ENCODE results near the gene NUP98.

Gene NUP98

GRCh38 chr11:3700410-3700809, 96.9 kb downstream of the NUP98 start:
- Histone ChIP-seq H3K27ac (ENCODE audit: low read depth, low read length) (no peak overlapping the region), H3K9me3 (ENCODE audit: control insufficient read depth, insufficient read depth, low read length) (no peaks in the 10 kb centered on the region), H3K4me1 (ENCODE audit: control insufficient read depth, insufficient read depth, low read length) (no peaks in the 10 kb centered on the region), H3K27me3 (ENCODE audit: control insufficient read depth, insufficient read depth, low read length) (no peaks in the 10 kb centered on the region), H3K36me3 (ENCODE audit: control insufficient read depth, insufficient read depth, low read length) (peaks cover 96% of the 10 kb centered on the region), H3K4me3 (ENCODE audit: low read depth, low read length) (no peak overlapping the region), H3K9ac (ENCODE audit: low read depth, low read length) (no peak overlapping the region)

DNA sequence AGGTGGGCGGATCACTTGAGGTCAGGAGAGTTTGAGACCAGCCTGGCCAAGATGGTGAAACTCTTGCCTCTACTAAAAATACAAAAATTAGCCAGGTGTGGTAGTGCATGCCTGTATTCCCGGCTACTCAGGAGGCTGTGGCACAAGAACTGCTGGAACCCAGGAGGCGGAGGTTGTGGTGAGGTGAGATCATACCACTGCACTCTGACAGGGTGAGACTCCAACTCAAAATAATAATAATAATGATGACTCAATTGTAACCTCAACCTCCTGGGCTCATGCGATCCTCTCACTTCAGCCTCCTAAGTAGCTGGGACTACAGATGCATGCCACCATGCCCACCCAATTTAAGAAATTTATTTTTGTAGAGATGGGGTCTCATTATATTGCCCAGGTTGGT, 110.6 kb downstream of the NUP98 start:
- Histone ChIP-seq H3K36me3 (ENCODE audit: control insufficient read depth, insufficient read depth, low read length) (peaks cover 88% of the 10 kb centered on the region), H3K9me3 (ENCODE audit: control insufficient read depth, insufficient read depth, low read length) (no peaks in the 10 kb centered on the region), H3K9ac (ENCODE audit: low read depth, low read length) (no peak overlapping the region), H3K27ac (ENCODE audit: low read depth, low read length) (no peak overlapping the region), H3K27me3 (ENCODE audit: control insufficient read depth, insufficient read depth, low read length) (no peaks in the 10 kb centered on the region), H3K4me1 (ENCODE audit: control insufficient read depth, insufficient read depth, low read length) (no peaks in the 10 kb centered on the region), H3K4me3 (ENCODE audit: low read depth, low read length) (no peak overlapping the region)

DNA sequence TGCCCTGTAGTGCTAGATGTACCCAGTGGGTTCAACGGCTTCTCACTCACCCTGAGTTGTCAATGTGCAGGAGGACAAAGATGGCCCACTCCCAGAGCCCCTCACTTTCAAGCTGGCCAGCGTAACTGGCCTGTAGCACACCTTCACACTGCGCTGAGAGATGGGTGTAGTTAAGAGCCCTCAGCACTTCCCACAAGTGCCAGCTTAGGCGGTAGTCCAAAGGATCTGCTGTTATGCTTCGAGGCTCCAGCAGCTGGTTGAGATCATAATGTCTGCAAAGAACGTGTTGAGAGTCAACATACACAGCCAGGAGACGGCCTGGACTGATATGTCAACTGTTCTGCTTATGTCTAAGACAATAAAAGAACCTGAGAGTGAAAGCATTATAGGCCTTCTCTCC, 111.4 kb downstream of the NUP98 start:
- H3K4me3 ChIP-seq (ENCODE audit: low read depth, low read length), result no peak overlapping the region
- peaks cover 88% of the 10 kb centered on the region for H3K36me3 ChIP-seq (ENCODE audit: control insufficient read depth, insufficient read depth, low read length)
- H3K9me3 ChIP-seq (ENCODE audit: control insufficient read depth, insufficient read depth, low read length), result no peaks in the 10 kb centered on the region
- no peak overlapping the region for H3K9ac ChIP-seq (ENCODE audit: low read depth, low read length)
- H3K4me1 ChIP-seq (ENCODE audit: control insufficient read depth, insufficient read depth, low read length), result no peaks in the 10 kb centered on the region
- H3K27me3 ChIP-seq (ENCODE audit: control insufficient read depth, insufficient read depth, low read length), result no peaks in the 10 kb centered on the region
- no peak overlapping the region for H3K27ac ChIP-seq (ENCODE audit: low read depth, low read length)

DNA sequence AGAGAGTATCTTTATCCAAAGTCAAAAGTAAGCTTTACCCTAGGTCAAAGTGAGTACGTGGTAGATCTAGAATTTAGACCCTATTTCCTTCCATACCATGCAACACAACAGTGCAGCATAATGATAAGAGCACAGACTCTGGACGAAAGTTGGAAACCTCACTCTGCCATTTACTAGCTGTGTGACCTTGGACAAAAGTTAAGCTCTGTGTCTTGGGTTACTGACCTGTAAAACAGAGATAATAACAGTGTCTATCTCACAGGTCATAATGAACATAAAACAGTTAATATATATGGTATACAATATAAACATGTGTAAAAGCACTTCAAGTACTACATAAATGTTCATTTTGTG, 112.6 kb downstream of the NUP98 start:
- Histone ChIP-seq H3K36me3 (ENCODE audit: control insufficient read depth, insufficient read depth, low read length) (peaks cover 90% of the 10 kb centered on the region), H3K27ac (ENCODE audit: low read depth, low read length) (no peak overlapping the region), H3K9ac (ENCODE audit: low read depth, low read length) (no peak overlapping the region), H3K4me1 (ENCODE audit: control insufficient read depth, insufficient read depth, low read length) (no peaks in the 10 kb centered on the region), H3K9me3 (ENCODE audit: control insufficient read depth, insufficient read depth, low read length) (no peaks in the 10 kb centered on the region), H3K27me3 (ENCODE audit: control insufficient read depth, insufficient read depth, low read length) (no peaks in the 10 kb centered on the region), H3K4me3 (ENCODE audit: low read depth, low read length) (no peak overlapping the region)

DNA sequence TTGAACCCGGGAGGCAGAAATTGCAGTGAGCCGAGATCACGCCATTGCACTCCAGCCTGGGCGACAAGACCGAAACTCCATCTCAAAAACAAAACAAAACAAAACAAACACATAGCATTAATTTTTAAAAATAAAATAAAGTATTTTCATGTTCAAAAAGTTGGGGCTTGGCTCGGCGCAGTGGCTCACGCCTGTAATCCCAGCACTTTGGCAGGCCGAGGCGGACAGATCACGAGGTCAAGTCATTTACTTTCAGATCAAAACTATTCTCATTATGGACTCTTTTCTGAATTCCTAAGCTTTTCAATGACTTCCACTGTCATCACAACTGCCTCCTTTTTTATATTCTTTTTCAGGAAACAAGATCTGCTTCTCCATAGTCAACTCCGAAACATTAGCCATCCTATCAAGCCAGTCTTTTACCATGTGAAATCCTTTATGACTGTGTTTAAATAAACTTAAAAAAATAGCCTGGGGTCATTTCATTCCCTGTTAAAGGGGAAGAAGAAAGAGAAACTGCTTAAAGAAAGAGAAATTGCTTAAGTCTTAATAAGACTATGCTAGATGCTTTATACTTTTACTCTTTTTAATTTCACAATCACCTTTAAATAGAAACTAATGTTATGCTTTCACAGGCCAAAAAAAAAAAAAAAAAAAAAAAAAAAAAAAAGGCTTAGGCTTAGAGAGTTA, 113.1 kb downstream of the NUP98 start:
- Histone ChIP-seq H3K27me3 (ENCODE audit: control insufficient read depth, insufficient read depth, low read length) (no peaks in the 10 kb centered on the region), H3K4me1 (ENCODE audit: control insufficient read depth, insufficient read depth, low read length) (no peaks in the 10 kb centered on the region), H3K36me3 (ENCODE audit: control insufficient read depth, insufficient read depth, low read length) (peaks cover 90% of the 10 kb centered on the region), H3K27ac (ENCODE audit: low read depth, low read length) (no peak overlapping the region), H3K9me3 (ENCODE audit: control insufficient read depth, insufficient read depth, low read length) (no peaks in the 10 kb centered on the region), H3K4me3 (ENCODE audit: low read depth, low read length) (no peak overlapping the region), H3K9ac (ENCODE audit: low read depth, low read length) (no peak overlapping the region)

- Histone ChIP-seq H3K36me3 (ENCODE audit: control insufficient read depth, insufficient read depth, low read length) (peaks cover 98% of the 10 kb centered on the region), H3K4me3 (ENCODE audit: low read depth, low read length) (no peak overlapping the region), H3K27me3 (ENCODE audit: control insufficient read depth, insufficient read depth, low read length) (no peaks in the 10 kb centered on the region), H3K4me1 (ENCODE audit: control insufficient read depth, insufficient read depth, low read length) (no peaks in the 10 kb centered on the region), H3K9ac (ENCODE audit: low read depth, low read length) (no peak overlapping the region), H3K27ac (ENCODE audit: low read depth, low read length) (no peak overlapping the region), H3K9me3 (ENCODE audit: control insufficient read depth, insufficient read depth, low read length) (no peaks in the 10 kb centered on the region)
These were observed 114.3 kb downstream of the NUP98 start for GRCh38 chr11:3683039-3683438.

DNA sequence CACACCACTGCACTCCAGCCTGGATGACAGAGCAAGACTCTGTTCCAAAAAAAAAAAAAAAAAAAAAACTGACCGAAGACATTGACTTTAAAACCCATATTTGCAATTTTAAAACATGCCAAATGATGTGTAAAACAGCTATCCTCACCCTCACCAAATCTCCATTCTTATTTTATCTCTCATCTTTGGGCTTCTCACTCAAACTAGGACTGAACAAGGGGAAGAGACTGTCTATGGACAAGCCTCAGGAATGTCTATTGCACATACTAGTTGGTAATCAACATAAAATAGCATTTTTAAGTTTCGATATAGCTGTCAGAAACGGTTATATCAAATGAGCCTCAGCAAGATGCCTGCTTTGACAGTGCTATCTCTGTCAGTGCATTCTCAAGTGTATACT, 118.3 kb downstream of the NUP98 start:
- H3K9ac ChIP-seq (ENCODE audit: low read depth, low read length), result no peak overlapping the region
- H3K36me3 ChIP-seq (ENCODE audit: control insufficient read depth, insufficient read depth, low read length), result peaks cover 98% of the 10 kb centered on the region
- no peaks in the 10 kb centered on the region for H3K4me1 ChIP-seq (ENCODE audit: control insufficient read depth, insufficient read depth, low read length)
- H3K9me3 ChIP-seq (ENCODE audit: control insufficient read depth, insufficient read depth, low read length), result no peaks in the 10 kb centered on the region
- H3K27ac ChIP-seq (ENCODE audit: low read depth, low read length), result no peak overlapping the region
- no peaks in the 10 kb centered on the region for H3K27me3 ChIP-seq (ENCODE audit: control insufficient read depth, insufficient read depth, low read length)
- no peak overlapping the region for H3K4me3 ChIP-seq (ENCODE audit: low read depth, low read length)

GRCh38 chr11:3675971-3676370, 121.4 kb downstream of the NUP98 start:
- H3K36me3 ChIP-seq (ENCODE audit: control insufficient read depth, insufficient read depth, low read length), result peaks cover 91% of the 10 kb centered on the region
- no peaks in the 10 kb centered on the region for H3K9me3 ChIP-seq (ENCODE audit: control insufficient read depth, insufficient read depth, low read length)
- H3K9ac ChIP-seq (ENCODE audit: low read depth, low read length), result no peak overlapping the region
- no peak overlapping the region for H3K4me3 ChIP-seq (ENCODE audit: low read depth, low read length)
- no peak overlapping the region for H3K27ac ChIP-seq (ENCODE audit: low read depth, low read length)
- H3K4me1 ChIP-seq (ENCODE audit: control insufficient read depth, insufficient read depth, low read length), result no peaks in the 10 kb centered on the region
- no peaks in the 10 kb centered on the region for H3K27me3 ChIP-seq (ENCODE audit: control insufficient read depth, insufficient read depth, low read length)

DNA sequence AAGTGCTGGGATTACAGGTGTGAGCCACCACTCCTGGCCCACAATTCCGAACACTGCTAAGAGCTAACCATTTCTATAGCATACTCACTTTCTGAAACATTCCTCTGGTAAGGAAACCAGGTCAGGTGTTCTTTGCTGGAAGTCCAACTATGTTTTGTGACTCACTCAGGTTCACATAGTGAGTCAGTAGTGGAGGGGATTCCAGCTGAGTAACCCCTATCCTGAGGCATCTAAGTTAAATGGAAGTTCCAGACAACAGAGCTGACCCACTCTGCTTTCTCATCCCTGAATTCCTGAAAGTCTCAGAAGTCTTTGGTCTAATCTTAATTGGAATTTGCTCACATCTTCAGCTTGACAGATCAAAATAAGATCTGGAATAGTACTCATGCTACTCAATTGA, 123.2 kb downstream of the NUP98 start:
- no peak overlapping the region for H3K9ac ChIP-seq (ENCODE audit: low read depth, low read length)
- peaks cover 82% of the 10 kb centered on the region for H3K36me3 ChIP-seq (ENCODE audit: control insufficient read depth, insufficient read depth, low read length)
- H3K27ac ChIP-seq (ENCODE audit: low read depth, low read length), result peak overlapping the region; percentile 53
- no peaks in the 10 kb centered on the region for H3K27me3 ChIP-seq (ENCODE audit: control insufficient read depth, insufficient read depth, low read length)
- no peaks in the 10 kb centered on the region for H3K4me1 ChIP-seq (ENCODE audit: control insufficient read depth, insufficient read depth, low read length)
- H3K9me3 ChIP-seq (ENCODE audit: control insufficient read depth, insufficient read depth, low read length), result no peaks in the 10 kb centered on the region
- no peak overlapping the region for H3K4me3 ChIP-seq (ENCODE audit: low read depth, low read length)

- Histone ChIP-seq H3K9me3 (ENCODE audit: control insufficient read depth, insufficient read depth, low read length) (no peaks in the 10 kb centered on the region), H3K36me3 (ENCODE audit: control insufficient read depth, insufficient read depth, low read length) (peaks cover 65% of the 10 kb centered on the region), H3K27ac (ENCODE audit: low read depth, low read length) (no peak within 1 kb of the TSS), H3K4me1 (ENCODE audit: control insufficient read depth, insufficient read depth, low read length) (no peaks in the 10 kb centered on the region), H3K9ac (ENCODE audit: low read depth, low read length) (no peak within 1 kb of the TSS), H3K4me3 (ENCODE audit: low read depth, low read length) (no peak within 1 kb of the TSS), H3K27me3 (ENCODE audit: control insufficient read depth, insufficient read depth, low read length) (no peaks in the 10 kb centered on the region)
These were observed 125.8 kb downstream of the NUP98 start, which contains the start of gene CHRNA10 for GRCh38 chr11:3671334-3672254. Gene CHRNA10, minus strand, starts transcription at chr11:3671384. Its CDS starts 72 bp downstream, at chr11:3671312.

DNA sequence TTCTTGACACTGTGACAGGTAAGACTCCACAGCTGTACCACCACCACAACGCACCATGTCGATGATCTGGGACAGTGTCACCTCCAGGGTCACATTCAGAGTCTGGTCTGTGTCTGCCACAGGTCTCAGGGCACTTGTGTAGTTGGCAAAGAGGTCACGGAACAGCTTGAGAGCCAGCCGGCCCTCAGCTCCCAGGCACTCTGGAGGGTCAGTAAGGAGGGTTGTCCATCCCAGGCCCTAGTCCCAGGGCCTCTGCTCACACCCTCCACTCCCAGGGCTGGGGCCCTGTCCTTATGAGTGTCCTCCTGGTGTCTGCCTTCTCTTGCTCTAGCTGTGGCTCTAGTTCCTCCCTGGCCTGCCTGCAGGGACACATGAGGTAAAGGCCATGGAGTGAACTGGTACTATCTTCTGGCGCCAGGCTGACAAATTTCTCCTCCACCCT, 127.6 kb downstream of the NUP98 start:
- no peaks in the 10 kb centered on the region for H3K9me3 ChIP-seq (ENCODE audit: control insufficient read depth, insufficient read depth, low read length)

More for the DNA sequence above, 127.6 kb downstream of the NUP98 start:
- no peak overlapping the region for H3K27ac ChIP-seq (ENCODE audit: low read depth, low read length)
- peaks cover 64% of the 10 kb centered on the region for H3K36me3 ChIP-seq (ENCODE audit: control insufficient read depth, insufficient read depth, low read length)
- no peaks in the 10 kb centered on the region for H3K27me3 ChIP-seq (ENCODE audit: control insufficient read depth, insufficient read depth, low read length)
- no peaks in the 10 kb centered on the region for H3K4me1 ChIP-seq (ENCODE audit: control insufficient read depth, insufficient read depth, low read length)
- no peak overlapping the region for H3K9ac ChIP-seq (ENCODE audit: low read depth, low read length)
- no peak overlapping the region for H3K4me3 ChIP-seq (ENCODE audit: low read depth, low read length)

Data from HUES48 (cell line).